Tibial nerve (tissue), 4 donors: Measurements from ENCODE around the gene CDH4.

Source experiments
- CTCF ChIP-seq, 5 experiments: fragments of 200-600 bp in 3 of 5; fragments of 450-650 bp in 2 of 5; sonication (generic) in 3 of 5; IDR thresholded peaks; one replicate each; pipeline ENCODE4 v1.5.1; 2016 to 2019; ENCODE audit warnings: antibody characterized with exemption in 5 of 5, mild to moderate bottlenecking in 3 of 5, moderate library complexity in 2 of 5
- EP300 ChIP-seq, 2 donors: sonication (generic); formaldehyde crosslinking; IDR thresholded peaks; one replicate each; pipeline ENCODE4 v1.6.1; 2017; ENCODE audit warnings: antibody characterized with exemption in 2 of 2, mild to moderate bottlenecking in 1 of 2
- POLR2A ChIP-seq, 2 donors: fragments of 450-650 bp; IDR thresholded peaks; one replicate each; pipeline ENCODE4 v1.6.1; 2017; ENCODE audit warnings: antibody characterized with exemption in 2 of 2, mild to moderate bottlenecking in 2 of 2, moderate library complexity in 2 of 2

- TF ChIP-seq CTCF (IDR thresholded peaks at IDR 0.05) (no peak), POLR2A (IDR thresholded peaks at IDR 0.05) (no peak), EP300 (IDR thresholded peaks at IDR 0.05) (no peak)
Measured at GRCh38 chr20:61734733-61735502, 482.9 kb downstream of the CDH4 start.
